Measurements from ENCODE around the gene PTGS2.

Gene PTGS2

DNA sequence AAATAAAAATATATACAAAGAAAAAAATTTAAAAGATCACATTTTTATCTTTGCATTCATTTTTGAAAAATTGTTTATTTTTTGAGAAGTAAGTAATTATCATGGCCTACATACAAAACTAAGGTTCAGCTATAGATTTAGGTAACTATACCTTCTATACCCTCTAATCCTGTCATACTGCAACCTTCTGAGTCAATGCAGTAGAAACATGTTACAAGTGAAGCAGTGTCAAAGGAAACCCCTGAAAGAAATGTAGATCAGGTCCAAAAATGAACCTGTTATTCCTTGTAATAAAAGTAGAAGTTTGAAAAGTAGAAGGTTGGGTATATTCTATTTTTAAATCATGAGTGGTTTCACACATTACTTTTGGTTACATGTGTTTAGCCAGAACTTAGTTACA lies 51.3 kb downstream of the PTGS2 start:
- Histone ChIP-seq H3K4me1 (ENCODE audit: control insufficient read depth, insufficient read depth, low read length) (no peaks in the 10 kb centered on the region), H3K9me3 (ENCODE audit: control insufficient read depth, insufficient read depth, low read depth, low read length) (no peaks in the 10 kb centered on the region), H3K4me3 (ENCODE audit: low read depth, low read length) (no peak overlapping the region), H3K27ac (ENCODE audit: extremely low read depth, low read depth, low read length) (no peak overlapping the region), H3K36me3 (ENCODE audit: control insufficient read depth in 2 of 2, insufficient read depth in 1 of 2, low read length in 2 of 2) (no peaks in the 10 kb centered on the region)
- no peak for TF ChIP-seq ZNF24 (tag by site-specific recombination; IDR thresholded peaks at IDR 0.05)
- no peak for TF ChIP-seq ZNF169 (tag by site-specific recombination; IDR thresholded peaks at IDR 0.05)
- TF ChIP-seq ZSCAN30 (tag by site-specific recombination; IDR thresholded peaks at IDR 0.05): no peak
- no peak for TF ChIP-seq MEIS1 (CRISPR knock-in tag; IDR thresholded peaks at IDR 0.05; ENCODE audit: borderline replicate concordance)
- TF ChIP-seq PRDM1 (tag by site-specific recombination; IDR thresholded peaks at IDR 0.05): no peak
- CTCF ChIA-PET: interaction anchor here (2.1 kb wide), 1 partner anchor 51 kb away, joined by 6 read pairs; the partner anchor contains the start of gene PTGS2
- POLR2A ChIA-PET: no interaction called here

DNA sequence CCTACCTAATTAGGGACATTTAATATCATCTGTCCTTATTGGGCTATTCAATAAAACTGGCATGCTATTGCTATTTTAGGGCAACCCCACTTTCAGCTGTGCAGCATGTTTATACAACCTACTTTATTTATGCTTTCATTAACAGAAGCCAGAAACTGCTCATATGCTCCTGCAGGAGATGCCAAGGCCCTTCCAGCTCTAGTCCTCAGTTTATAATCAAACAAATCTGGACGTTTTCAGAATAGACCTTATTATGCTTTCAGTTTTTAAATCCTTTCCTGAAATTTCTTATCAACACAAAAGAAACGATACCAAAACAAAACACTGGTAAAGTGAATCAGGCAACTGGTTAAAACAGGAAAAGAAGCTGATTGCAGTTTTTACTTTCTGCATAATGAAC lies 53.2 kb downstream of the PTGS2 start:
- no peaks in the 10 kb centered on the region for H3K36me3 ChIP-seq (ENCODE audit: control insufficient read depth in 2 of 2, insufficient read depth in 1 of 2, low read length in 2 of 2)
- no peak overlapping the region for H3K27ac ChIP-seq (ENCODE audit: extremely low read depth, low read depth, low read length)
- ChIA-PET POLR2A (no interaction called here), CTCF (interaction anchor here (0.7 to 2.1 kb wide), 2 partner anchors 25 to 53 kb away, joined by 3 to 6 read pairs; partner anchors contain the start of gene PTGS2)
- H3K4me1 ChIP-seq (ENCODE audit: control insufficient read depth, insufficient read depth, low read length): no peaks in the 10 kb centered on the region
- TF ChIP-seq, protein P1, sequence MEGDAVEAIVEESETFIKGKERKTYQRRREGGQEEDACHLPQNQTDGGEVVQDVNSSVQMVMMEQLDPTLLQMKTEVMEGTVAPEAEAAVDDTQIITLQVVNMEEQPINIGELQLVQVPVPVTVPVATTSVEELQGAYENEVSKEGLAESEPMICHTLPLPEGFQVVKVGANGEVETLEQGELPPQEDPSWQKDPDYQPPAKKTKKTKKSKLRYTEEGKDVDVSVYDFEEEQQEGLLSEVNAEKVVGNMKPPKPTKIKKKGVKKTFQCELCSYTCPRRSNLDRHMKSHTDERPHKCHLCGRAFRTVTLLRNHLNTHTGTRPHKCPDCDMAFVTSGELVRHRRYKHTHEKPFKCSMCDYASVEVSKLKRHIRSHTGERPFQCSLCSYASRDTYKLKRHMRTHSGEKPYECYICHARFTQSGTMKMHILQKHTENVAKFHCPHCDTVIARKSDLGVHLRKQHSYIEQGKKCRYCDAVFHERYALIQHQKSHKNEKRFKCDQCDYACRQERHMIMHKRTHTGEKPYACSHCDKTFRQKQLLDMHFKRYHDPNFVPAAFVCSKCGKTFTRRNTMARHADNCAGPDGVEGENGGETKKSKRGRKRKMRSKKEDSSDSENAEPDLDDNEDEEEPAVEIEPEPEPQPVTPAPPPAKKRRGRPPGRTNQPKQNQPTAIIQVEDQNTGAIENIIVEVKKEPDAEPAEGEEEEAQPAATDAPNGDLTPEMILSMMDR (tag by site-specific recombination; IDR thresholded peaks at IDR 0.05): no peak
- TF ChIP-seq ZNF776 (tag by site-specific recombination; IDR thresholded peaks at IDR 0.05; ENCODE audit: borderline replicate concordance) (no peak), SP3 (tag by site-specific recombination; IDR thresholded peaks at IDR 0.05) (no peak), ZNF521 (tag by site-specific recombination; IDR thresholded peaks at IDR 0.05) (no peak), EGR2 (tag by site-specific recombination; IDR thresholded peaks at IDR 0.05; ENCODE audit: low read depth) (no peak), ZIC2 (tag by site-specific recombination; IDR thresholded peaks at IDR 0.05) (no peak), ZFHX2 (tag by site-specific recombination; conservative IDR thresholded peaks at IDR 0.05) (no peak), ZNF837 (tag by site-specific recombination; IDR thresholded peaks at IDR 0.05) (no peak), ZNF221 (tag by site-specific recombination; IDR thresholded peaks at IDR 0.05; ENCODE audit: borderline replicate concordance) (no peak), GLIS1 (tag by site-specific recombination; IDR thresholded peaks at IDR 0.05) (no peak), ZFP41 (tag by site-specific recombination; IDR thresholded peaks at IDR 0.05; ENCODE audit: borderline replicate concordance) (no peak), ZNF121 (tag by site-specific recombination; IDR thresholded peaks at IDR 0.05) (no peak), ZNF629 (tag by site-specific recombination; IDR thresholded peaks at IDR 0.05) (no peak)
- H3K4me3 ChIP-seq (ENCODE audit: low read depth, low read length): no peak overlapping the region
- no peaks in the 10 kb centered on the region for H3K9me3 ChIP-seq (ENCODE audit: control insufficient read depth, insufficient read depth, low read depth, low read length)

DNA sequence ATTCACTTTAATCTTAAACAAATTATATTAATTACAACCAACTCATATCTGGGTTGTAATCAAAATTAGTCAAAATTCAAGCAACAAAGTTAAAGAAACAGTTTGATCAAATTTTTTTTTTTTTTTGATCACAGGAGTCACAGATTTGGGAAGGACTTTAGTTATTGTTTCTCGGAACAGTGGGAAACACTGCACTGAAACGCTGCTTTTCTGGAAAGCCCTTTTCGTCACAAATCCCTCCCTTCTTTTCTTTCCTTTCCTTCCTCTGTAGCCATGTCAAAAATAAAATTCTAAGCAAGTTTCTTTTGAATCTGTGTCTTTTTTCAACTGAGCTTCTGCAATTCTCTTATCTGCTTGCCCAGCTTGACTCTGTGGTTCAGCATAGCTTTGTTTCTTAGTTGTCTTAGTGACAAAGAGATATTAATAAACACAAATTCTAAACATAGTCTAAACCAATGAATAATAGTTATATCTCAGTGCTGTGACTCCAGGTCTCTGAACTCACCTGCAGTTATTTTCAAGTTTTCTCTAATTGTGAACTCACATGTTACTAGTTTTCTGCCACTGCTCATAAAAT lies 53.8 kb downstream of the PTGS2 start:
- Histone ChIP-seq H3K9me3 (ENCODE audit: control insufficient read depth, insufficient read depth, low read depth, low read length) (no peaks in the 10 kb centered on the region), H3K4me3 (ENCODE audit: low read depth, low read length) (no peak overlapping the region), H3K4me1 (ENCODE audit: control insufficient read depth, insufficient read depth, low read length) (no peaks in the 10 kb centered on the region), H3K27ac (ENCODE audit: extremely low read depth, low read depth, low read length) (no peak overlapping the region), H3K36me3 (ENCODE audit: control insufficient read depth in 2 of 2, insufficient read depth in 1 of 2, low read length in 2 of 2) (no peaks in the 10 kb centered on the region)
- ChIA-PET CTCF (interaction anchor here (0.5 to 0.6 kb wide), 2 partner anchors 8 to 529 kb away, joined by 3 to 5 read pairs; no protein-coding TSS in a partner anchor), POLR2A (interaction anchor here (0.6 kb wide), 1 partner anchor 8 kb away, joined by 4 read pairs; no protein-coding TSS in a partner anchor)
- TF ChIP-seq ZNF266 (tag by site-specific recombination; IDR thresholded peaks at IDR 0.05; ENCODE audit: low read depth) (no peak), ZNF510 (tag by site-specific recombination; IDR thresholded peaks at IDR 0.05; ENCODE audit: insufficient replicate concordance) (no peak)
- TF ChIP-seq, protein P2, sequence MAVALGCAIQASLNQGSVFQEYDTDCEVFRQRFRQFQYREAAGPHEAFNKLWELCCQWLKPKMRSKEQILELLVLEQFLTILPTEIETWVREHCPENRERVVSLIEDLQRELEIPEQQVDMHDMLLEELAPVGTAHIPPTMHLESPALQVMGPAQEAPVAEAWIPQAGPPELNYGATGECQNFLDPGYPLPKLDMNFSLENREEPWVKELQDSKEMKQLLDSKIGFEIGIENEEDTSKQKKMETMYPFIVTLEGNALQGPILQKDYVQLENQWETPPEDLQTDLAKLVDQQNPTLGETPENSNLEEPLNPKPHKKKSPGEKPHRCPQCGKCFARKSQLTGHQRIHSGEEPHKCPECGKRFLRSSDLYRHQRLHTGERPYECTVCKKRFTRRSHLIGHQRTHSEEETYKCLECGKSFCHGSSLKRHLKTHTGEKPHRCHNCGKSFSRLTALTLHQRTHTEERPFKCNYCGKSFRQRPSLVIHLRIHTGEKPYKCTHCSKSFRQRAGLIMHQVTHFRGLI (tag by site-specific recombination; IDR thresholded peaks at IDR 0.05): no peak
- TF ChIP-seq, protein P3, sequence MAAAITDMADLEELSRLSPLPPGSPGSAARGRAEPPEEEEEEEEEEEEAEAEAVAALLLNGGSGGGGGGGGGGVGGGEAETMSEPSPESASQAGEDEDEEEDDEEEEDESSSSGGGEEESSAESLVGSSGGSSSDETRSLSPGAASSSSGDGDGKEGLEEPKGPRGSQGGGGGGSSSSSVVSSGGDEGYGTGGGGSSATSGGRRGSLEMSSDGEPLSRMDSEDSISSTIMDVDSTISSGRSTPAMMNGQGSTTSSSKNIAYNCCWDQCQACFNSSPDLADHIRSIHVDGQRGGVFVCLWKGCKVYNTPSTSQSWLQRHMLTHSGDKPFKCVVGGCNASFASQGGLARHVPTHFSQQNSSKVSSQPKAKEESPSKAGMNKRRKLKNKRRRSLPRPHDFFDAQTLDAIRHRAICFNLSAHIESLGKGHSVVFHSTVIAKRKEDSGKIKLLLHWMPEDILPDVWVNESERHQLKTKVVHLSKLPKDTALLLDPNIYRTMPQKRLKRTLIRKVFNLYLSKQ (tag by site-specific recombination; IDR thresholded peaks at IDR 0.05; ENCODE audit: borderline replicate concordance): no peak
